ENCODE measurements around the gene ATP2A3. TPM values are rescaled to one million over a fixed set of nuclear protein-coding genes. Genes with fewer than 3 reads are reported as not detected.

Gene ATP2A3
- polyA plus RNA-seq, 1 donor from 2014 or later: not detected

DNA sequence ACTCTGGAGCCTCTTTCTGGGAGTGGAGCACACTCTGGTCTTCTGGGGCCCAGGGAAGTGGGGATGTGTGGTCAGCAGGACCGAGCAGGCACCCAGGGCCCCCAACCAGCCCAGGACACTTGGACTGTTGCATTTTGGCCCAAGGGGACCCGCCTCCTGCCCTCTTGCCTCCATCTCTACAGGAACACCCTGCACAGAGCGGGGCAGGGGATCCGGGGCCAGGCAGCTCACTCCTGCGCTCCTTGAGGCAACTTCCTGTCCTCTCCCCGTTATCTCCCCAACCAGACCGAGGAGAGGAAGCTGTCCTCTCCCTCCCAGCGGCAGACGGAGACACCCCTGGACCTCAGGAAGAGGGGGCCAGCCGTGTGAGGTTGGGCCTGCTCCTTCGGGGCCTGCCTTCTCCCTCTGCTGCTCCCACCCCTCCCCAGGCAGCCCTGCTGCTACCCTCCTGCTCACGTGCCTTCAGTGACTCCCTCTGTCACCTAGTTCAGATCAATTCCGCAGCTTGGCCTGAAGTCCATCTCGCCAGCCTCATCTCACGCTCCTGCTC is 10.0 kb upstream of the ATP2A3 start:
- H3K27ac ChIP-seq (ENCODE audit: low read length): no peak overlapping the region
- TF ChIP-seq EZH2 (IDR thresholded peaks at IDR 0.05; ENCODE audit: borderline replicate concordance, insufficient read depth, low read length, poor library complexity, severe bottlenecking) (no peak), POLR2AphosphoS5 (IDR thresholded peaks at IDR 0.05) (no peak), RAD21 (conservative IDR thresholded peaks at IDR 0.05) (no peak), SMC3 (conservative IDR thresholded peaks at IDR 0.05; ENCODE audit: poor library complexity) (no peak), MXI1 (conservative IDR thresholded peaks at IDR 0.05; ENCODE audit: poor library complexity, severe bottlenecking) (no peak)
- TF ChIP-seq, protein P1, sequence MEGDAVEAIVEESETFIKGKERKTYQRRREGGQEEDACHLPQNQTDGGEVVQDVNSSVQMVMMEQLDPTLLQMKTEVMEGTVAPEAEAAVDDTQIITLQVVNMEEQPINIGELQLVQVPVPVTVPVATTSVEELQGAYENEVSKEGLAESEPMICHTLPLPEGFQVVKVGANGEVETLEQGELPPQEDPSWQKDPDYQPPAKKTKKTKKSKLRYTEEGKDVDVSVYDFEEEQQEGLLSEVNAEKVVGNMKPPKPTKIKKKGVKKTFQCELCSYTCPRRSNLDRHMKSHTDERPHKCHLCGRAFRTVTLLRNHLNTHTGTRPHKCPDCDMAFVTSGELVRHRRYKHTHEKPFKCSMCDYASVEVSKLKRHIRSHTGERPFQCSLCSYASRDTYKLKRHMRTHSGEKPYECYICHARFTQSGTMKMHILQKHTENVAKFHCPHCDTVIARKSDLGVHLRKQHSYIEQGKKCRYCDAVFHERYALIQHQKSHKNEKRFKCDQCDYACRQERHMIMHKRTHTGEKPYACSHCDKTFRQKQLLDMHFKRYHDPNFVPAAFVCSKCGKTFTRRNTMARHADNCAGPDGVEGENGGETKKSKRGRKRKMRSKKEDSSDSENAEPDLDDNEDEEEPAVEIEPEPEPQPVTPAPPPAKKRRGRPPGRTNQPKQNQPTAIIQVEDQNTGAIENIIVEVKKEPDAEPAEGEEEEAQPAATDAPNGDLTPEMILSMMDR (IDR thresholded peaks at IDR 0.05; ENCODE audit: poor library complexity, severe bottlenecking): no peak

GRCh38 chr17:3973495-3974137 is 9.4 kb upstream of the ATP2A3 start:
- H3K4me3 ChIP-seq (ENCODE audit: low read length): no peak overlapping the region
- no peaks in the 10 kb centered on the region for H3K9me2 ChIP-seq (ENCODE audit: insufficient read depth, low read length)
- H3K27me3 ChIP-seq (ENCODE audit: insufficient read depth, low read depth, low read length): no peaks in the 10 kb centered on the region
- no peaks in the 10 kb centered on the region for H4K20me1 ChIP-seq (ENCODE audit: insufficient read depth)
- H3K4me2 ChIP-seq (ENCODE audit: low read length): no peak overlapping the region
- H3F3A ChIP-seq (ENCODE audit: insufficient read depth, low read length, poor library complexity, severe bottlenecking): no peaks in the 10 kb centered on the region
- no peaks in the 10 kb centered on the region for H3K79me2 ChIP-seq (replicated peaks; ENCODE audit: insufficient read depth, low read length)
- H3K9me3 ChIP-seq (ENCODE audit: low read length): peaks cover 3% of the 10 kb centered on the region
- H3K27ac ChIP-seq (ENCODE audit: low read length): no peak overlapping the region
- TF ChIP-seq, protein P2, sequence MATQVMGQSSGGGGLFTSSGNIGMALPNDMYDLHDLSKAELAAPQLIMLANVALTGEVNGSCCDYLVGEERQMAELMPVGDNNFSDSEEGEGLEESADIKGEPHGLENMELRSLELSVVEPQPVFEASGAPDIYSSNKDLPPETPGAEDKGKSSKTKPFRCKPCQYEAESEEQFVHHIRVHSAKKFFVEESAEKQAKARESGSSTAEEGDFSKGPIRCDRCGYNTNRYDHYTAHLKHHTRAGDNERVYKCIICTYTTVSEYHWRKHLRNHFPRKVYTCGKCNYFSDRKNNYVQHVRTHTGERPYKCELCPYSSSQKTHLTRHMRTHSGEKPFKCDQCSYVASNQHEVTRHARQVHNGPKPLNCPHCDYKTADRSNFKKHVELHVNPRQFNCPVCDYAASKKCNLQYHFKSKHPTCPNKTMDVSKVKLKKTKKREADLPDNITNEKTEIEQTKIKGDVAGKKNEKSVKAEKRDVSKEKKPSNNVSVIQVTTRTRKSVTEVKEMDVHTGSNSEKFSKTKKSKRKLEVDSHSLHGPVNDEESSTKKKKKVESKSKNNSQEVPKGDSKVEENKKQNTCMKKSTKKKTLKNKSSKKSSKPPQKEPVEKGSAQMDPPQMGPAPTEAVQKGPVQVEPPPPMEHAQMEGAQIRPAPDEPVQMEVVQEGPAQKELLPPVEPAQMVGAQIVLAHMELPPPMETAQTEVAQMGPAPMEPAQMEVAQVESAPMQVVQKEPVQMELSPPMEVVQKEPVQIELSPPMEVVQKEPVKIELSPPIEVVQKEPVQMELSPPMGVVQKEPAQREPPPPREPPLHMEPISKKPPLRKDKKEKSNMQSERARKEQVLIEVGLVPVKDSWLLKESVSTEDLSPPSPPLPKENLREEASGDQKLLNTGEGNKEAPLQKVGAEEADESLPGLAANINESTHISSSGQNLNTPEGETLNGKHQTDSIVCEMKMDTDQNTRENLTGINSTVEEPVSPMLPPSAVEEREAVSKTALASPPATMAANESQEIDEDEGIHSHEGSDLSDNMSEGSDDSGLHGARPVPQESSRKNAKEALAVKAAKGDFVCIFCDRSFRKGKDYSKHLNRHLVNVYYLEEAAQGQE (IDR thresholded peaks at IDR 0.05; ENCODE audit: borderline replicate concordance): no peak
- H3K9ac ChIP-seq (ENCODE audit: low read length): no peak overlapping the region
- H2AFZ ChIP-seq (ENCODE audit: low read depth, low read length): no peak overlapping the region
- no peaks in the 10 kb centered on the region for H3K36me3 ChIP-seq (ENCODE audit: insufficient read depth, low read length)

More for the DNA sequence above, 10.0 kb upstream of the ATP2A3 start:
- Histone ChIP-seq H3K27me3 (ENCODE audit: insufficient read depth, low read depth, low read length) (no peaks in the 10 kb centered on the region), H2AFZ (ENCODE audit: low read depth, low read length) (no peak overlapping the region), H4K20me1 (ENCODE audit: insufficient read depth) (no peaks in the 10 kb centered on the region), H3K9me3 (ENCODE audit: low read length) (peaks cover 3% of the 10 kb centered on the region), H3K4me3 (ENCODE audit: low read length) (no peak overlapping the region), H3F3A (ENCODE audit: insufficient read depth, low read length, poor library complexity, severe bottlenecking) (no peaks in the 10 kb centered on the region), H3K9me2 (ENCODE audit: insufficient read depth, low read length) (no peaks in the 10 kb centered on the region), H3K9ac (ENCODE audit: low read length) (no peak overlapping the region), H3K36me3 (ENCODE audit: insufficient read depth, low read length) (no peaks in the 10 kb centered on the region), H3K79me2 (replicated peaks; ENCODE audit: insufficient read depth, low read length) (no peaks in the 10 kb centered on the region), H3K4me2 (ENCODE audit: low read length) (no peak overlapping the region)

DNA sequence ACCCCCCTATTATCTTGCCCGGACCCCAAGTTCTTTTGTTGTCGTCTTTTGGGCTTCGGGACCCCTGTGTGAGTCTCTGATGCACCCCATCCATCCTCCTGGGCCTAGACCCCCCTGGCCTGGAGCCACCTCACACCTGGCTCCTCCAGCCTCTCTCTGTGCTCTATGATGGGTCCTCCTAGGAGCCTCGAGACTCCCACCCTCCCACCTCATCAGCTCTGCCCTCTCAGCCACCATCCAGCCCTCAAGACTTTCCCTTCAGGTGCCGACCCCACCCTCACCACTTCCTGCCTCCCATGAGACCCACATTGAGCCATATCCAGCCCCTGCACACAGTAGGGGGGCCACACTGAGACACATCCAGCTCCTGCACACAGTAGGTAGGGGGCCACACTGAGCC is 8.7 kb upstream of the ATP2A3 start:
- Histone ChIP-seq H3K9me3 (ENCODE audit: low read length) (peaks cover 3% of the 10 kb centered on the region), H3K9ac (ENCODE audit: low read length) (no peak overlapping the region), H3K9me2 (ENCODE audit: insufficient read depth, low read length) (no peaks in the 10 kb centered on the region), H3K79me2 (replicated peaks; ENCODE audit: insufficient read depth, low read length) (no peaks in the 10 kb centered on the region), H3K36me3 (ENCODE audit: insufficient read depth, low read length) (no peaks in the 10 kb centered on the region), H3K4me3 (ENCODE audit: low read length) (no peak overlapping the region), H3K27me3 (ENCODE audit: insufficient read depth, low read depth, low read length) (no peaks in the 10 kb centered on the region), H2AFZ (ENCODE audit: low read depth, low read length) (no peak overlapping the region), H3F3A (ENCODE audit: insufficient read depth, low read length, poor library complexity, severe bottlenecking) (no peaks in the 10 kb centered on the region), H3K4me2 (ENCODE audit: low read length) (no peak overlapping the region), H4K20me1 (ENCODE audit: insufficient read depth) (no peaks in the 10 kb centered on the region), H3K27ac (ENCODE audit: low read length) (no peak overlapping the region)
- no peak for TF ChIP-seq POLR2AphosphoS5 (IDR thresholded peaks at IDR 0.05)
- no peak for TF ChIP-seq SMC3 (conservative IDR thresholded peaks at IDR 0.05; ENCODE audit: poor library complexity)
- TF ChIP-seq TAF1 (IDR thresholded peaks at IDR 0.05; ENCODE audit: low read depth): no peak
- TF ChIP-seq, protein P1 (IDR thresholded peaks at IDR 0.05; ENCODE audit: poor library complexity, severe bottlenecking): no peak
- TF ChIP-seq MXI1 (conservative IDR thresholded peaks at IDR 0.05; ENCODE audit: poor library complexity, severe bottlenecking): no peak
- TF ChIP-seq, protein P2 (IDR thresholded peaks at IDR 0.05; ENCODE audit: borderline replicate concordance): no peak
- TF ChIP-seq EZH2 (IDR thresholded peaks at IDR 0.05; ENCODE audit: borderline replicate concordance, insufficient read depth, low read length, poor library complexity, severe bottlenecking): no peak
- no peak for TF ChIP-seq EP300 (conservative IDR thresholded peaks at IDR 0.05; ENCODE audit: poor library complexity, severe bottlenecking)
- no peak for TF ChIP-seq RAD21 (conservative IDR thresholded peaks at IDR 0.05)

All from neural cell (in vitro differentiated cells).